ENCODE measurements around the gene MRPL53. TPM values are rescaled to one million over a fixed set of nuclear protein-coding genes. Genes with fewer than 3 reads are reported as not detected.

MRPL53 gene
- polyA plus RNA-seq, 1 experiment = 41.2 TPM

GRCh38 chr2:74439373-74439772, 33.1 kb downstream of the MRPL53 start:
- POLR2A ChIA-PET = interaction anchor here (0.5 kb wide), 1 partner anchor 25 kb away, joined by 7 read pairs; no protein-coding TSS in a partner anchor
- DNase-seq (ENCODE audit: low read depth) = no peak
- peak overlapping the region; percentile 69 for H3K4me3 ChIP-seq (ENCODE audit: low read depth, low read length)
- peaks cover 7% of the 10 kb centered on the region for H3K27me3 ChIP-seq (ENCODE audit: control insufficient read depth, insufficient read depth, low read length)
- CTCF ChIA-PET = interaction anchor here (0.5 to 2.2 kb wide), 4 partner anchors 11 to 504 kb away, joined by 3 to 10 read pairs (median 4); no protein-coding TSS in a partner anchor
- no peak for TF ChIP-seq CTCF (IDR thresholded peaks at IDR 0.05; ENCODE audit: insufficient read depth, low read depth, low read length)
- H3K36me3 ChIP-seq (ENCODE audit: control insufficient read depth, insufficient read depth, low read length) = no peaks in the 10 kb centered on the region; the same call in 1 of the 2 replicates

GRCh38 chr2:74438248-74438647, 34.2 kb downstream of the MRPL53 start:
- Histone ChIP-seq H3K4me3 (ENCODE audit: low read depth, low read length) (no peak overlapping the region), H3K36me3 (ENCODE audit: control insufficient read depth, insufficient read depth, low read length) (no peaks in the 10 kb centered on the region; the same call in 1 of the 2 replicates), H3K27me3 (ENCODE audit: control insufficient read depth, insufficient read depth, low read length) (peaks cover 7% of the 10 kb centered on the region)
- TF ChIP-seq CTCF (IDR thresholded peaks at IDR 0.05; ENCODE audit: insufficient read depth, low read depth, low read length) = no peak
- no peak for DNase-seq (ENCODE audit: low read depth)
- ChIA-PET CTCF (interaction anchor here (1.5 kb wide), 1 partner anchor 9 kb away, joined by 3 read pairs; no protein-coding TSS in a partner anchor), POLR2A (no interaction called here)

GRCh38 chr2:74436848-74437695, 35.4 kb downstream of the MRPL53 start:
- H3K36me3 ChIP-seq (ENCODE audit: control insufficient read depth, insufficient read depth, low read length) = peaks cover 2% of the 10 kb centered on the region
- H3K4me3 ChIP-seq (ENCODE audit: low read depth, low read length) = no peak overlapping the region
- TF ChIP-seq CTCF (IDR thresholded peaks at IDR 0.05; ENCODE audit: insufficient read depth, low read depth, low read length) = no peak
- POLR2A ChIA-PET = no interaction called here
- CTCF ChIA-PET = interaction anchor here (0.5 to 1.5 kb wide), 3 partner anchors 8 to 186 kb away, joined by 3 read pairs; partner anchors contain the start of gene INO80B
- no peak for DNase-seq (ENCODE audit: low read depth)
- peaks cover 5% of the 10 kb centered on the region for H3K27me3 ChIP-seq (ENCODE audit: control insufficient read depth, insufficient read depth, low read length)

- TF ChIP-seq CTCF (IDR thresholded peaks at IDR 0.05; ENCODE audit: insufficient read depth, low read depth, low read length) = no peak
- Histone ChIP-seq H3K27me3 (ENCODE audit: control insufficient read depth, insufficient read depth, low read length) (no peaks in the 10 kb centered on the region), H3K36me3 (ENCODE audit: control insufficient read depth, insufficient read depth, low read length) (peaks cover 5% of the 10 kb centered on the region), H3K4me3 (ENCODE audit: low read depth, low read length) (no peak overlapping the region)
- no peak for DNase-seq (ENCODE audit: low read depth)
- ChIA-PET CTCF (interaction anchor here (0.5 to 1.1 kb wide), 2 partner anchors 18 to 187 kb away, joined by 3 read pairs; partner anchors contain the start of gene INO80B), POLR2A (no interaction called here)
These were observed 36.2 kb downstream of the MRPL53 start for GRCh38 chr2:74436111-74436805.

- H3K27me3 ChIP-seq (ENCODE audit: control insufficient read depth, insufficient read depth, low read length) = no peaks in the 10 kb centered on the region
- POLR2A ChIA-PET = no interaction called here
- H3K4me3 ChIP-seq (ENCODE audit: low read depth, low read length) = no peak overlapping the region
- no peak for DNase-seq (ENCODE audit: low read depth)
- TF ChIP-seq CTCF (IDR thresholded peaks at IDR 0.05; ENCODE audit: insufficient read depth, low read depth, low read length) = no peak
- H3K36me3 ChIP-seq (ENCODE audit: control insufficient read depth, insufficient read depth, low read length) = peaks cover 25% of the 10 kb centered on the region
- CTCF ChIA-PET = no interaction called here
These were observed 42.0 kb downstream of the MRPL53 start for GRCh38 chr2:74430502-74430901.
